ENCODE measurements around the gene BARX1.

The BARX1 gene

GRCh38 chr9:93906195-93906880, 48.8 kb downstream of the BARX1 start:
- no peaks in the 10 kb centered on the region for H4K20me1 ChIP-seq (ENCODE audit: low read depth, low read length)
- no peaks in the 10 kb centered on the region for H3K79me2 ChIP-seq (ENCODE audit: insufficient read depth, low read length)
- H3K27me3 ChIP-seq (ENCODE audit: low read length) = no peaks in the 10 kb centered on the region
- no peak overlapping the region for H3K4me2 ChIP-seq (ENCODE audit: low read depth, low read length, poor library complexity, severe bottlenecking)
- no peak overlapping the region for H2AFZ ChIP-seq (ENCODE audit: low read depth, low read length, severe bottlenecking)
- H3K4me3 ChIP-seq (ENCODE audit: insufficient read depth, low read length, poor library complexity, severe bottlenecking) = no peak overlapping the region
- no peaks in the 10 kb centered on the region for H3K36me3 ChIP-seq (ENCODE audit: low read length)
- H3K9me3 ChIP-seq (ENCODE audit: insufficient read depth, low read length) = no peaks in the 10 kb centered on the region
- H3F3A ChIP-seq (ENCODE audit: insufficient read depth) = no peaks in the 10 kb centered on the region
- no peaks in the 10 kb centered on the region for H3K9me2 ChIP-seq (replicated peaks; ENCODE audit: insufficient read depth, low read length)
- no peak overlapping the region for H3K27ac ChIP-seq (ENCODE audit: low read depth, low read length)
- TF ChIP-seq CTCF (IDR thresholded peaks at IDR 0.05; ENCODE audit: insufficient read depth, low read length, poor library complexity, severe bottlenecking) (no peak), EZH2phosphoT487 (conservative IDR thresholded peaks at IDR 0.05; ENCODE audit: low read length) (no peak)
- H3K9ac ChIP-seq (ENCODE audit: low read length) = no peak overlapping the region

GRCh38 chr9:93905473-93906133, 49.6 kb downstream of the BARX1 start:
- no peaks in the 10 kb centered on the region for H3K27me3 ChIP-seq (ENCODE audit: low read length)
- H3K4me2 ChIP-seq (ENCODE audit: low read depth, low read length, poor library complexity, severe bottlenecking) = no peak overlapping the region
- H3K4me3 ChIP-seq (ENCODE audit: insufficient read depth, low read length, poor library complexity, severe bottlenecking) = no peak overlapping the region
- H3K36me3 ChIP-seq (ENCODE audit: low read length) = no peaks in the 10 kb centered on the region
- no peaks in the 10 kb centered on the region for H3K79me2 ChIP-seq (ENCODE audit: insufficient read depth, low read length)
- no peaks in the 10 kb centered on the region for H3K9me3 ChIP-seq (ENCODE audit: insufficient read depth, low read length)
- no peak overlapping the region for H3K27ac ChIP-seq (ENCODE audit: low read depth, low read length)
- H3K9ac ChIP-seq (ENCODE audit: low read length) = no peak overlapping the region
- no peak overlapping the region for H2AFZ ChIP-seq (ENCODE audit: low read depth, low read length, severe bottlenecking)
- TF ChIP-seq EZH2phosphoT487 (conservative IDR thresholded peaks at IDR 0.05; ENCODE audit: low read length) (no peak), CTCF (IDR thresholded peaks at IDR 0.05; ENCODE audit: insufficient read depth, low read length, poor library complexity, severe bottlenecking) (no peak)
- no peaks in the 10 kb centered on the region for H3K9me2 ChIP-seq (replicated peaks; ENCODE audit: insufficient read depth, low read length)
- H3F3A ChIP-seq (ENCODE audit: insufficient read depth) = no peaks in the 10 kb centered on the region
- no peaks in the 10 kb centered on the region for H4K20me1 ChIP-seq (ENCODE audit: low read depth, low read length)

GRCh38 chr9:93904649-93905472, 50.3 kb downstream of the BARX1 start:
- Histone ChIP-seq H3K36me3 (ENCODE audit: low read length) (no peaks in the 10 kb centered on the region), H3K9ac (ENCODE audit: low read length) (no peak overlapping the region), H3K4me3 (ENCODE audit: insufficient read depth, low read length, poor library complexity, severe bottlenecking) (no peak overlapping the region), H3K9me2 (replicated peaks; ENCODE audit: insufficient read depth, low read length) (no peaks in the 10 kb centered on the region), H4K20me1 (ENCODE audit: low read depth, low read length) (no peaks in the 10 kb centered on the region), H3K4me2 (ENCODE audit: low read depth, low read length, poor library complexity, severe bottlenecking) (no peak overlapping the region), H3K9me3 (ENCODE audit: insufficient read depth, low read length) (no peaks in the 10 kb centered on the region), H3K27me3 (ENCODE audit: low read length) (no peaks in the 10 kb centered on the region), H3K79me2 (ENCODE audit: insufficient read depth, low read length) (no peaks in the 10 kb centered on the region), H2AFZ (ENCODE audit: low read depth, low read length, severe bottlenecking) (no peak overlapping the region), H3F3A (ENCODE audit: insufficient read depth) (no peaks in the 10 kb centered on the region), H3K27ac (ENCODE audit: low read depth, low read length) (no peak overlapping the region)
- TF ChIP-seq CTCF (IDR thresholded peaks at IDR 0.05; ENCODE audit: insufficient read depth, low read length, poor library complexity, severe bottlenecking) = no peak
- no peak for TF ChIP-seq EZH2phosphoT487 (conservative IDR thresholded peaks at IDR 0.05; ENCODE audit: low read length)
